Epithelial cell of proximal tubule (primary cell): ENCODE measurements around the gene PLD5. TPM values are rescaled to one million over a fixed set of nuclear protein-coding genes. Genes with fewer than 3 reads are reported as not detected.

ENCODE experiments used
- DNase-seq: peaks from one replicate; pipeline ENCODE4 v3.0.0-alpha.2; 2011; ENCODE audit warnings: low read depth
- H3K4me3 ChIP-seq: 2 replicates; pipeline ENCODE4 v1.5.1; 2011; ENCODE audit warnings: low read depth, mild to moderate bottlenecking, low read length
- CTCF ChIP-seq: conservative IDR thresholded peaks from 2 replicates; pipeline ENCODE4 v1.5.1; 2012; ENCODE audit warnings: low read depth, mild to moderate bottlenecking, low read length
- total RNA-seq: library from RNA; depleted of rRNA; stranded (reverse); fragments of >200 nt; gene quantifications from 2 replicates; pipeline ENCODE4 v1.2.3, GENCODE V29; 2015

The PLD5 gene
- total RNA-seq, 1 donor from 2014 or later: 3.7 TPM

GRCh38 chr1:242056988-242057744 is 467.3 kb downstream of the PLD5 start:
- no peak overlapping the region for H3K4me3 ChIP-seq
- no peak for DNase-seq
- TF ChIP-seq CTCF: no peak

GRCh38 chr1:242055749-242056320 is 468.7 kb downstream of the PLD5 start:
- no peak for DNase-seq
- no peak overlapping the region for H3K4me3 ChIP-seq
- TF ChIP-seq CTCF: no peak

GRCh38 chr1:242043165-242043564 is 481.3 kb downstream of the PLD5 start:
- no peak for TF ChIP-seq CTCF
- no peak for DNase-seq
- H3K4me3 ChIP-seq: no peak overlapping the region

GRCh38 chr1:242034392-242034791 is 490.1 kb downstream of the PLD5 start:
- DNase-seq: no peak
- TF ChIP-seq CTCF: no peak
- no peak overlapping the region for H3K4me3 ChIP-seq

- no peak overlapping the region for H3K4me3 ChIP-seq
- TF ChIP-seq CTCF: no peak
- no peak for DNase-seq
These were observed 491.1 kb downstream of the PLD5 start for GRCh38 chr1:242033447-242033846.
